Measurements from ENCODE around the gene PLXNA1.

The PLXNA1 gene

DNA sequence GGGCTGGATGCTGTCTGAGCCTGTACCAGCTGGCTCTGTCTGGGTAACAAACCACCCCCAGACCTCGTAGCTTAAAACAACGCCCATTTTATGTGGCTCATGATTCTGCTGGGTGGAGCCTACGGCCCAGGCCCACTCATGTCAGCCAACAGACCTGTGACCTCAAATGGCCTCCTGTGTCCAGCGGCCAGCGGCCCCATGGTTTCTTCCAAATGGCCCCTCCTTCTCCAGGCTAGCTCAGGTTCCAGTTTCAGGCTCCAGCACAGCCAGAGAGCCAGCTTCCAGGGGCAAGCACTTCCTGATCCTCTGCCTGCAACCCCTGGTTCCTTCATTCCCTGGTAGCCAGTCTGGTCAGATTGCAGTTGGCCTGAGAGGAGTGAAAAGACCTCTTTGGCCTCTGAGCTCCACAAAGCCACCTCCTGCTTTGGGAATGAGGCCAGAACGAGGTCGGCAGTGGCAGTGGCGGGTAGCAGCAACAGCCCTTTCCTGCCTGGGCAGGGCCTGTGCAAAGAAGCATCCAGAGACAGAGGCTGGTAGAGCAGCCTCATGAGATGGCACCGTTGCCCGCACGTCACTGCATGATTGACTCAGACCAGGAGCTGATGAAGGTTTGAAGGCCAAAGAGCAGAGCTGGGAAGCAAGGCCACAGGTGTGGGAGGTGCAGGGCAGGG is 21.0 kb upstream of the PLXNA1 start:
- TF ChIP-seq, protein P1, sequence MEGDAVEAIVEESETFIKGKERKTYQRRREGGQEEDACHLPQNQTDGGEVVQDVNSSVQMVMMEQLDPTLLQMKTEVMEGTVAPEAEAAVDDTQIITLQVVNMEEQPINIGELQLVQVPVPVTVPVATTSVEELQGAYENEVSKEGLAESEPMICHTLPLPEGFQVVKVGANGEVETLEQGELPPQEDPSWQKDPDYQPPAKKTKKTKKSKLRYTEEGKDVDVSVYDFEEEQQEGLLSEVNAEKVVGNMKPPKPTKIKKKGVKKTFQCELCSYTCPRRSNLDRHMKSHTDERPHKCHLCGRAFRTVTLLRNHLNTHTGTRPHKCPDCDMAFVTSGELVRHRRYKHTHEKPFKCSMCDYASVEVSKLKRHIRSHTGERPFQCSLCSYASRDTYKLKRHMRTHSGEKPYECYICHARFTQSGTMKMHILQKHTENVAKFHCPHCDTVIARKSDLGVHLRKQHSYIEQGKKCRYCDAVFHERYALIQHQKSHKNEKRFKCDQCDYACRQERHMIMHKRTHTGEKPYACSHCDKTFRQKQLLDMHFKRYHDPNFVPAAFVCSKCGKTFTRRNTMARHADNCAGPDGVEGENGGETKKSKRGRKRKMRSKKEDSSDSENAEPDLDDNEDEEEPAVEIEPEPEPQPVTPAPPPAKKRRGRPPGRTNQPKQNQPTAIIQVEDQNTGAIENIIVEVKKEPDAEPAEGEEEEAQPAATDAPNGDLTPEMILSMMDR (IDR thresholded peaks at IDR 0.05; ENCODE audit: low read length, missing control alignments): no peak
- no peak overlapping the region for H3K4me3 ChIP-seq (replicated peaks; ENCODE audit: low read depth, low read length)
- DNase-seq (ENCODE audit: low read depth): no peak

DNA sequence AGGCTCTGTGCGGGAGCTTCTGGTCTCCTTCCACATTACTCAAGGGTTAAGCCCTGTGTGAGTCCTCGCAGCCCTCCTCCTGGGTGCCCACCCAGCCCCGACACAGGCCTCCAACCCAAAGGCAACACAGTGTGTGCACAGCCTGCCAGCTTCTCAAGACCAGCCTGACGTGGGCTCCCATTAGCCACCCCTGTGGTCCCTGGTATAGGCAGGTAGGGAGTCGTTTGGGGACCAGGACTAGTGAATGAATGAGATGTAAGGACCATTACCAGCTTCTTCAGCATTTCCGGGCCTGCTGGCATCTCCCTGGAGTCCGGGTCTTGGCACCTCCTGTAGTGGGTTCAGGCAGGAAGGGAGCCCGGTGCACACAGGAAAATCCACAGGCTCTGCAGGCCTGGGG is 20.2 kb upstream of the PLXNA1 start:
- H3K4me3 ChIP-seq (replicated peaks; ENCODE audit: low read depth, low read length): no peak overlapping the region
- TF ChIP-seq, protein P1 (IDR thresholded peaks at IDR 0.05; ENCODE audit: low read length, missing control alignments): no peak
- no peak for DNase-seq (ENCODE audit: low read depth)

DNA sequence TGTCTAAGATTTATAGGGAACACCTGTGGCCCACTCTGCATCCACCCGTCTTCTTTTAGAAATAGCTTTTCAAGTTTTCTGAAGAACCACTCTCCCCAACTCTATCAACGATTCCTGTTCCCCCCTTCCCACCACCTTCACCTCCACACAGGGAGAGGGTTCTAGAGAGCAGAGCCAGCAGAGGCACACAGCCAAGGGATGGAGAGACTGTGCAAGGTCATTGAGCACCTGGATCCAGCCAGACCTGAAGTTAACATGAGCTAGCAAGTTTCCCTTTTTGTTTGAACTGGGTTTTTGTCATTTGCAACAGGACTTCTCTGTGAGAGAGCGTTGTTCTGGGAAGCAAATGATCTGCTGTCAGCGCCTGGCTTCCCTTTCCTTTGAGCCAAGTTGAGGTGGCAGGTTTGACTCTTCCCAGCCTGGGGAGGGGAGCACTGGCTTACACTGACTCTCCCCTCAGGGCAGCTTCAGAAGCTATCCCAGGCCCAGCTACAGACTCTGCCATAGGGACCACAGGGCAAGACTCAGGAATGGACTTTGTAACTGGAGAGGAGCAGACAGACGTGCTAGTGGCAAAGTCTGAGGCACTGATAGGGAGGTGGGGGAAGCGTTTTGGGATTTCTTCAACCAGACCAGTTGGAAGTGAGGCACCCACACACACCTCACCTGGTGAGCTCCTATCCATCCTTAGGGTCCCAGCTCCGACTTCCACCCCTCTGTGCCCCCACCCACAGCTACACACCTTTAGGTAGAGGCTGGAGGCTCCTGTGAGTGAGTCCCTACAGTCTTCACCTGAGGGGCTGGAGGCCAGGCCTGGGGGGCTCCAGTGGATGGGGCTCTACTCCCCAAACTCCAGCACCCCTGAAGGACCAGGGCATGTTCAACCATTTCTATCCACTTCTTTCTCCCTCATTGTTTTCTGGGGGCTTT is 19.4 kb upstream of the PLXNA1 start:
- no peak for DNase-seq (ENCODE audit: low read depth)
- H3K4me3 ChIP-seq (replicated peaks; ENCODE audit: low read depth, low read length): no peak overlapping the region
- TF ChIP-seq, protein P1 (IDR thresholded peaks at IDR 0.05; ENCODE audit: low read length, missing control alignments): no peak

DNA sequence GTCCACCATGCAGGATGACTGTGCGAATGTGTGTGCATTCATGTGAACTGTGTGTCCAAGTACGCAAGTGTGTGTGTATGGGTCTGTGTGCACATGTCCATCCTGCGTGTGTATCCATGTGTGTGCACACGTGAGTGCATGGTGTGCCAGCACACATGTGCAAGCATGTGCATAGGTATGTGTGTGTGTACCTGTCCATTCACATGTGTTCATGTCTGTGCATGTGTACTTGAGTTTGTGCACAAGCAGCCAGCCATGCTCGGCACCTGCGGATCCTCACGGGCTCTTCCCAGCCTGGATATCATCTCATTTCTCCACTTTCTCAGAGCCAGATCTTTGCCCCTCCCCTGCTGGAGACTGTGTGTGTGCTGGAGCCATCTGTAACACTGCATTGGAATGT is 18.7 kb upstream of the PLXNA1 start:
- TF ChIP-seq, protein P1 (IDR thresholded peaks at IDR 0.05; ENCODE audit: low read length, missing control alignments): no peak
- no peak for DNase-seq (ENCODE audit: low read depth)
- no peak overlapping the region for H3K4me3 ChIP-seq (replicated peaks; ENCODE audit: low read depth, low read length)

DNA sequence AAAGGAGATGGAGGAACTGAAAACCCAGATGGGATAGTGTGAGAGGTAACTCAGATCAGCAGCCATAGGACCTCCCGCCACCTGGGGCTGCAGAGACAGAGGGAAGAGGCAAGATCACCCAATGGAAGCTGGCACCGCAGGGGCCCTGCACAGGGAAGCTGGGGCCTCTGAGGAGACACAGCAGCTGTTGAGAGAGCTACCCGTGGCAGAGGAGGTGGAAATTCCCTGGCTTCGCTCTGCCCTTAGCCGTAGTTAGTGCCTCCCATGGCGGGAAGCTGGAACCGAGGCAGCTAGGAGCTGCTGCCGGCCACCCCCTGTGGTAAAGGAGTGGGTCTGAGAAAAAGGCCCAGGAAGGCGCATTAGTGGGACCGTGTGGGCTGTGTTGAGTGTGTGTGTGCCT is 18.0 kb upstream of the PLXNA1 start:
- TF ChIP-seq, protein P1 (IDR thresholded peaks at IDR 0.05; ENCODE audit: low read length, missing control alignments): no peak
- DNase-seq (ENCODE audit: low read depth): no peak
- H3K4me3 ChIP-seq (replicated peaks; ENCODE audit: low read depth, low read length): no peak overlapping the region

DNA sequence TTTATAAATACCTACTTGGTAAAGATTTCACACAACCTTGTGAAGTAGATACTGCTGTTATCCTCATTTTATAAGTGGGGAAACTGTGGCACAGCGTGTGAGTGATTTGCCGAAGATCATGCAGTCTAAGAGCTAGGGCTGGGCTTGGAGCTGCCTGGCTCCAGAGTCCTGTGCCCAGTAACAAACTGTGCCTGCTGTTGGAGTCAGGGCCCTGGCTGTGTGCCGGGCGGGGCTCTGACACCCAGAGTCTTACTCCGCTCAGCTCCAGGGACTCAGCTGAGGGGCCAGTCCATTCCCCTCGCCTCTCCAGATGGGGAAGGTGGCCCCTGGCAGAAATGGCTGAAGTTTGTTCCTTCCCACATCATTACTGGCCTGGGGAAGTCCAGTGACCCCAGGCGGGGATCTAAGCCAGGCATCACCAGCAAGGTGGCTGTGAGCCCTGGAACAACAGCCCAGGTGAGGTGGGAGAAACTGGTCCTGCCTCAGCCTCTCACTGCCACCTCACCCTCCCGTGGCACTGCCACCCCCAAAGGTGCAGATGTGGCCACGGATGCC is 17.3 kb upstream of the PLXNA1 start:
- no peak for DNase-seq (ENCODE audit: low read depth)
- no peak overlapping the region for H3K4me3 ChIP-seq (replicated peaks; ENCODE audit: low read depth, low read length)
- TF ChIP-seq, protein P1 (IDR thresholded peaks at IDR 0.05; ENCODE audit: low read length, missing control alignments): no peak

Measured in fibroblast of pulmonary artery (primary cell).